CD4-positive, alpha-beta T cell treated with Interleukin-4 for 4 hours (primary cell): ENCODE measurements around the gene FOXC1.
A peak's percentile ranks its signal among the peaks of the same experiment; 100 is the strongest.

Source experiments
- DNase-seq: peaks from one replicate; pipeline ENCODE4 v3.0.0-alpha.2; 2020

The FOXC1 gene

DNA sequence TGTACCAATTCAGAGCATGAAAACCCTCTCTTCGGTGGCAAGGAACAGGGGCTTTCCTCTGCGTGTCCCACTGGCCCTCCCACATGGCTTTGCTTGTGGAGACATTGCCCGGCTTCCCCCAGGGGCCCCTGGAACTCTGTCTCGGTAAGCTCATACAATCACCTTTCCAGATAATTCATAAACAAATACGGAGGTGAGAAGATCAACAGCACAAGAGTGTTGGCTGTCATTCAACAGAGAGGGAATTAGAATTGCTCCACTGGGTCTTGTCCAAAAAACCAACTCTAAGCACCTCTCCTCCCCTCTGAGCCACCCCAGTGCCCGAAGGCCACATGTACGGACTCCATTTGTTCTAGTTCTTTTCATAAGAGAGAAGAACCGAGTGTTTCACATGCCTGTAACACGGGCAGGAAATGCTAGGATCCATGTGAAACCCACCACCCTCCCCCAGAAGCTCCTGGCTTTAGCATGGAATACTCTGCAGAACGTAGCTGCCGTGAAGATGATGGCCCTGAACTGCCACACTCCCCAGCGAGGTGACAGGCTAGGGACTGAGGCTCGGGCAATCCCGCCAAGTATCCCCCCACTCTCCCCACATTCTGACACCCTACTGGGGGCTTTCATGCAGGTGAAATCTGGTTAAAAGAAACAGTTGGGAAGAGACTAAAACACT lies 24.6 kb upstream of the FOXC1 start:
- no peak for DNase-seq

DNA sequence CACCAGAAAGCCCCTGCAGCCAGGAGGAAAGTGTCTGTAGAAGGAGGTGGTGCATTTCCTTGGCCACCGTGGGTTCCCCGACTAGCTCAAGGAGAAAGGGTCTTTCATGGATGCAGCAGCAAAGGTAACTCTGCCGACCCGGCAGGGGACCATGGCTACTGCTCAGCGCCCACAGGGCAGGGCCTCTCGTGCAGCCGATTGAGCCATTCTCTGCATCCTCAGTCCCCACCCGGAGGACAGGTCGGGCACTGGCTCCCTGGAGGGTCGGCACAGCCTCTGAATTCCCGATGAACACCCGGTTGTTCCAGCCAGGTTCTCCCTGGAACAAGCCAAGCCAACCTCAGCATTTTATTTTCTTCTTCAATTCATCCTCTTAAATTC lies 24.1 kb upstream of the FOXC1 start:
- no peak for DNase-seq

DNA sequence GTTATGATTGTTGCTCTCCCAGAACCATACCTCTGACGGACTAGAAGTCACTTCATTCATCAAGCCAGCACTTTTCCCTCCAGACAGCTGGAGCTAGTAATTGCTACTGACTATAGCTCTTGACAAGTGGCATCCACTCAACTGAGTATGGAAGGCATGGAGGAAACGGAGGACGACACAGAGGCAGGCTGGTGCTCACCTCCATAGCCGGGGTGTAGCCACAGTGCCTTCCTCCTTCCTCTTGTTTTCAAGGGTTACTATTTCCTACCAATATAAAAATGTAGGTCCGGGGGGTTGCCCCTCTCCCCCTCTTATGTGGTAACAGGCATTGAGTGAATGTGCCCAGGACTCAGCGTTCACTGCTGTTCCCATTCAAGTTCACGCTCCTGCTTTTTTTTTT lies 23.5 kb upstream of the FOXC1 start:
- no peak for DNase-seq

DNA sequence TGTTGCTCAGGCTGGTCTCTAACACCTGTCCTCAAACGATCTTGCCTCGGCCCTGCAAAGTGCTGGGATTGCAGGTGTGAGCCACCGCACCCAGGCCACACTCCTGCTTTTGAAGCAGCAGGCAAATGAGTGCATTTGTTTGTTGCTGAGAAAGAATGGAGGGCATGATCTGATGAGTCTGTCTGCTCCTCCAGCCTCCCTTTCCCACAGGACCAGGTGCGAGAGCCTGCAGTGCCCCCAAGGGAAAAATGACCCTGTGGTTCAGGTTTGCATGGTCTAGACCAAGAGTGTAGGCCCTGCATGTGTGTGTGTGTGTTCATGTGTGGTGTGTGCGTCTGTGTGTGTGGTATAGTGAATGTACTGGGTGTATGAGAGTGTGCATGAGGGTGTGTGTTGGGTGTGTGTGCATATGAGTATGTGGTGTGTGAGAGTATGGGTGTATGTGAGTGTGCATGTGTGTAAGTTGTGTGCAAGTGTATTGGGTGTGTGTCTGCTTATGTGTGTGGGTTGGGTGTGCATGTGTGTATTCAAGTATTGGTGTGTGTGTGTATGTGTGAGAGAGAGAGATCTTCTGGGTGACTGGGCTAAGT lies 22.8 kb upstream of the FOXC1 start:
- DNase-seq, result no peak

DNA sequence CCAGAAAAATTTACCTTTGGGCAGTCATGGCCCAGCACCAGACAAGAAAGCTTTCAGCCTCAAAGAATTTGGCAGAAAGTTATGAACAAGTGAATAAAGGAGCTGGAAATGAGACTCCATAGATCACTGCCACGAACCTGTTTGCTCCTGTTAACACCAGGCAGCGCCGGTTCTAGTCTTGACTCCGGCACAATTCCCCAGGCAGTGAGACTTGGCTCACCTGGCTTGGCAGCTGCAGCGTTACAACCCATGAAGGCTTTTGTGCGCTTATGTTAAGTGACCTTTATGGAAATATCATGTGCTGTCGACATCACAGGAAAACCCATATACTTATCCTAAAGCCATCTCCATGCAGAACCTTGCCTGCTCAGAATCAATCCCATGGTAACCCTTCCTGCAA lies 22.2 kb upstream of the FOXC1 start:
- DNase-seq, result no peak

DNA sequence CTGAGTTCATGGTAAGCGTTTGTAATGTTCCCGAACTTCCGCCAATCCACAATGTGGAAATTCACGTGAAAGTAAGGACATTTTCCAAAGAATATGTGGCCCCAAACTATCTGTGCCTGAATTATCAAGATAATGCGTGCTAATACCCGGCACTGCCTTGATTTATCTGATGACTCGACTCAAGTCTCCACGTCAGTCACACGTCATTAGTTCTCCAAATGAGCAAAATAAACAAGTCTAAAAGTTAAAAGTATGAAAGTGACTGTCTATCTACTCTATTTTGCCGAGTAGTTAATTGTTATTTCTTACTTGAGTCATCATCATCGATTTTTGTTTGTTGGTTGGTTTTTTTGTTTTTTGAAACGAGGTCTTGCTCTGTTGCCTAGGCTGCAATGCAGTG lies 21.7 kb upstream of the FOXC1 start:
- DNase-seq, result no peak

DNA sequence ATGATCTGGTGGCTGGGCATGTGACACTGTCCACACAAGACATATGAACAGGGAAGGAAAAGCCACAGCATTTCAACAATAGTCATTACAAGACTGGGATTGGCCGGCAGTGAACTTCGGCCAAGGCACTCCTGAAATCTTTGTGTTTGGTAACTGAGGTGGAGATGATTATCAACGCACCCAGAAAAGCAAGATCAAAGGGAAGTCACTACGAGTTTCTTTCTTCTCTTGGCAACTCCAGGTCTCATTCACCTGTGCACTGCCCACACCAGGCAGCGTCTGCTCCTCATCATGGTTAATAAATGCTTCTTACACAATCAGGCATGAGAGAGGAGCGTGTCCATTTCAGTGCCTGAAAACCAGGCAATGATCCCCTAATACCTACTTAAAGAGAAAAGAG lies 20.5 kb upstream of the FOXC1 start:
- DNase-seq, result no peak

DNA sequence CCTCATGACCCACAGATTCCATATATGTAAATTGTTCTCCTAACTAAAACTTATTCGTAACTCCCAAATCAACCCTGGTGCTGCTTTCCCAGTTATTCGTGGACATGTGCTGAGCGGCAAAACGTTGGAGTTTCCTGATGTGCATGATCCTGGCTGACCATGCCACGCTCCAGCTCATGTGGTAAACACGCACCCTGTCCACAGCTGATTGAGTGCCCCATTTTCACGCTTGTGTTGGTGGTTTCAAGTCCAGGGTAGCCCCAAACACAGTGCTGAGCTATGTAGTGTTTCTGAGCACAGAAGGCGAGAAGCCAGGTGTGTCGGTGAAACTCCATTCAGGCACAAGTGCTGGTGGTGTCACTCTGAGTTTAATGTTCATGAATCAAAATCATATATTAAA lies 19.1 kb upstream of the FOXC1 start:
- DNase-seq, result no peak

DNA sequence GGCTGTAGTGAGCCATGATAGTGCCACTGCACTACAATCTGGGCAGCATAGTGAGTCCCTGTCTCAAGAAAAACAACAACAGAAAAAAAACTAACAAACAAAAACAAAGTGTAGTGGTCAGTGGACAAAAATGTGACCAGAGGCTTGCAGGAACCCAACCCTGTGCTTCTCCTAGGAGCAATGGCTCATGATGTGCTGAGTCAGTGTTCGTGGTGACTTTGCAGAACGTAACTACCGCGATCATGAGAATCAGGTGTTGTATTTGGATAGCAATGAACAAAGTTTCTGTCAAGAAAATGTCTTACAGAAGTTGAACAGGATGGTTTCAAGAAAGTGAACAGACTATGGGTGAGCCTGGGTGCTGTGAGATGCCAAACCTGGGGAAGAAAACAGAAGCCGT lies 18.5 kb upstream of the FOXC1 start:
- no peak for DNase-seq

DNA sequence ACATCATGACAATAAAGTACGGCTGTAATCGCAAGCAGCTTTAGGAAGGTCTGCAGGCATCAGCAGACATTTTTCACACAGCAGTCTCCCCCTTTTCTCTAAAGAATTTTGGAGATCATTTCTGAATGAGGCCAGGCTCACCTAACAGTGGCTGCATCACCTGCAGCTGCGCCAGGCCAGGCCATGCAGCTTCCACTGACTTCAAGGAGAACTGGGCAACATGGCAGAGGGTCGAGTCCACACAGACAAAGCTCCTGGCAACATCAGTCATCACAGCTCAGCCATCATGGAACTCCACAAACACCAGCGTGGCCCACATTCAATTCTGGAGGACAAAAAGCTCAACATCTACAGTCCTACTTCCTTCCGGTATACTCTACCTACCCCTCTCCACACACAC lies 17.8 kb upstream of the FOXC1 start:
- DNase-seq, result no peak

DNA sequence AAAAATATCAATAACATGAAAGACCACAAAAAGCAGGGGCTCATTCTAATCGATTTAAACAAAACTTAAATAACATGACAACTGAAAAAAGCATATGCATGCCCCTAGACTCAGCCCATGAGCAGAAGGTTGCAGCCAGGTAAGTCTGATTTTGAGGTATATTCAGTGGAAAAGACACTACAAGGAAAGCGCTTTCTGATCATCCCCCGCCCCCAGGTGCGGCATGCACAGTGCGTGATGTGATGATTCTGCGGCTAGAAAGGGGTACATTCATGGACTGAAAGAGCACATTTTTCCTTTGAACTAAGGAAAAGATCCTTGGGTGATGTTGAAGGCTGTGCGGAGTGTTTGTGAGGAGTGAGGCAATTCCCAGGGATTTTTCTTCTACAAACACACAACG lies 16.9 kb upstream of the FOXC1 start:
- DNase-seq, result no peak

DNA sequence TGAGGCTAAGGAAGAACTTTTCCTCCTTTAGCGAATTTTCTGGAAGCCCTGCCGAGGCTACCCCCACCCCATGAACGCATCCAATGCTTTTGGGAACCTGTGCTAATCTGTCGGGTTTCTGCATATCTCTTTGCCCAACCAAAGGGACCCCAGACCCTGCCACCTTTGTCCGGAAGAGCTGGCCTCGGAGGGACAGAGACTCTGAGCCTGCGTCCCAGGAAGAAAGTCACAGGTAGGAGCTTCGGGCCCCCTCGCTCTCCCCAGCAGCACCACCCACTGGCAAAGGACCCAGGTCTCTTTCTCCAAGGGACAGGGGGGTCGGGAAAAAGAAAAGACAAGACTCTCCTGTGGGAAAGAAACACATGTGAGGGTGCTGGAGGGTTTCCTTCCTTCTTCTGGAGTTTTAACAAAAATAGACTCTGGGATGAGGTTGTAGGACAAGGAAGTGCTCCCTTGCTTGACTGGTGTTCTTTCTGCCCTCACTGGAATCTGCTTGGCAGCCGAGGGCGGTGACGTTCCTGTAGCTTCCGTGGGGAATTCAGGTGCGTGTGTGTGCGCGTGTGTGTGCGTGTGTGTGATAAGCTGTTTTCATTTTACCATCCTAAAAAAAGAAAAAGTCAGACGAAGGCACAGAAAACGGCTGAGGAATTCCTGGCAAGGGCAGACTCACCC lies 16.3 kb upstream of the FOXC1 start:
- DNase-seq, result no peak

DNA sequence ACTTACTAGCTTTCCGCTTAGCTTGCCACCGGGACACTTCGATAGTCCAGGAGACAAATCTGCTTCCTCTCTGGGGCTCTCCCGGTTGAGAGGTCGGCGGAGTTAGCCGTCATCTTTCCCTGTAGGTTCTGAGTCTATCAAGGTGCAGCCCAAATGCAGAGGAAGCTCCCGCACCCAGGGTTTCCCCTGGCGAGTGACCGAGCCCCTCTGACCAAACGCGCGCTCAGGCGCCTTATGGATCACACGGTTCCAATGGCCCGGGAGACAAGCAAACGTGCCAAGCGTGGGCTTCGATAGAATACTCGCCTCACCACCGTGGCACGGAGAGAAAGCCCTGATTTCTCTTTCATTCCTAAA lies 15.8 kb upstream of the FOXC1 start:
- DNase-seq, result no peak

DNA sequence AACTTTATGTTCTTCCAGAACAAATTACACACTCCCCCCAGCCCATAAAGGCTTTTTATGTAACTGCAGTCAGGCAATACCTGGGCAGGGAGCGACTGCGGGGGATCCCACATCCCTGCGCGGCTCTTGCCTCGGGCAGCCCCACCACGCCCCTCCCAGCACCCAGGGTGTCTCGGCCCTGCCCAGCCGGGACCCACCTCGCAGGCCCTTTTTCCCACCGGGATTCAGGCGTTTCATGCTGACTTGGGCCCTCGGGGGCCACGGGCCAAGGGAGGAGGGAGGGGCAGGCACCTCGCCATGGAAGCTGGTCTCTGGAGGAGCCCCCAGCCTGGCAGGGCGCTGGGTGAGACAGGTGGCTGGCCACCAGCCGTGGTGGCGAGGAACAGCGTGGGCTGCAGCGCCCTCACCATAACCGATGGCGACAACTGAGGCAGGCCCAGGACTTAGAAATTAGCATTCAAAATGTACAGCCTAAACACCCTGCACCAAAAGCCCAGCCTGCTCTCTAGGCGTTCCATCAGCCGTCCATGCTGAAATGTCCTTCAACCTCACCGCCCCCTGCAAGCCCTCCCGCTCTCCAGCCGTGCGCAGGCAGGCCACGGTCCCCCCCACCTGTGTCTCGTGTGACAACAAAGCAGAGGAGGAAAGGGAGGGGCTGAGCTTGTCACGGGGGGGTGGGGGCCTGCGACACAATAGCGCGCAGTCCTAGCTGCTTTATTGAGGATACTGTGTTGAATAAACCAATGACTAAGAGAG lies 15.1 kb upstream of the FOXC1 start:
- DNase-seq, result no peak

DNA sequence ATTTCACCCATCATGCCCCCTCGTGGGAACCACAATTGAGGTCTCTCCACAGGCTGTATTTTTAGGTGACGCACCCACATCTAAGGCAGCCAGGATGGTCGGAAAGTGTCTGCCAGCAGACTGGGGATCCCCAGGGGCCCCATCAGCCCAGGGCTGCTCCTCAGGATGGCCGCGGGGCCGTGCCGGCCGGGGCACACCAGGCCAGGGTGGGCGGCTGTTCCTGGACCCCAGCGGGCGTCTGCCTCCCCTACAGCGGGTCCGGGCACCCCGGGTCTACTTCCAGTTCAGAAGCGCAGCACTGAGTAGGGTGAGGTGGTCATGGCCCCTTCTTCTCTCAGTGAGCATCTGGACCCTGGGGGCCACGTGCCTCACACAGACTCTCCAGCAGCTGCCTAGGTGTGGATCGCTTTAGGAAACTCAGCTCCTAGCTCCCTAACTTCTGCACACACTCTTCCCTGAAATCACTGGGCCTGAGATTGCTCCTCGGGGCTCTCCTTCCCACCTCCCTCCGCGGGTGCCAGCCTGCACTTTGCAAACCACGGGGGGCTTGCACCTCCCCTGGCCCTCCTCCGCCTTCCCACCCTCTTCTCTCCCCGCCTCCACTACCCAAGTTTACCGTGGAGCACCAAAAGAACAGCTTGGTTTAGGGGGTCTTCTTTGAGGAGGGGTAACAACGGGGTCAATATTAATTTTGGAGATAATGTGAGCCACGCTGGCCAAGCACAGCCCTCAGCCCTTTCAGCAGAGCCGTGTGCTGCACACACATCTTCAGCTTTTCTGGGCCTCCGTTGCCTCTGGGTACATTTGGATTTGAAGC lies 14.2 kb upstream of the FOXC1 start:
- DNase-seq, result no peak

DNA sequence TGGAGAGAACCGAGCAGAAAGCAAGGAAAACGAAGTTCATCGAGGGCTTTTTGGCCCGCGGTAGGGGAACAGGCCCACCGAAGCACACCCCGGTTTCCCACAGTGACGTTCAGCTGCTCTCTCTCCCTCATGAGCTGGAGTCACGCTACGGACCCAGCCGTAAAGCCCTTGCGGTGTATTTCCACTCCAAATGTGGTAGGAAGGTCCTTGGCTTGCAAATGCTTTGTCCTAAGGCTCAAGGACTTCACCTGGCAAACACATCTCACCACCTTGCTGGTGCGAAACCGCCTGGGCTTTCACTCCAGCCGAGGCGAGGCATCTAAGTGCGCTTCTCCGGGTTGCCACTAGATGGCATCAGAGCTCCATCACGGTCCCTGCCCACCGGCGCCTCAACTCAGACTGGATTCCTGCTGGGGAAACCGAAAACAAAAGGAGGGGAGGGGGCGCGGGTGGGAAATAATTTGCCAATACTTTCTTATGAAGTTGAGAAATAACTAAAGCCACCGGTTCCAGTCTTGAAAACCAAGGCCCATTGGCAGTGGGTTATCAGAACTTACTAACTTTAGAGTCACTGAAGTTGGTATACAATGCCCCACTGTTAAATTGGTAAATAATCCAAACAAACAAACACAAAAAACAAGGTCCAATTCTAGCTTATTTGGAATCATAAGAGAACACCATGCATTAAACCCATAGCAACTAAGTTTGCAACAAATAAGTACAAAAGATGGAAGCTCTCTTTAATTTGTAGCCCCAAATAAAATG lies 13.4 kb upstream of the FOXC1 start:
- DNase-seq, result peak; percentile 53

DNA sequence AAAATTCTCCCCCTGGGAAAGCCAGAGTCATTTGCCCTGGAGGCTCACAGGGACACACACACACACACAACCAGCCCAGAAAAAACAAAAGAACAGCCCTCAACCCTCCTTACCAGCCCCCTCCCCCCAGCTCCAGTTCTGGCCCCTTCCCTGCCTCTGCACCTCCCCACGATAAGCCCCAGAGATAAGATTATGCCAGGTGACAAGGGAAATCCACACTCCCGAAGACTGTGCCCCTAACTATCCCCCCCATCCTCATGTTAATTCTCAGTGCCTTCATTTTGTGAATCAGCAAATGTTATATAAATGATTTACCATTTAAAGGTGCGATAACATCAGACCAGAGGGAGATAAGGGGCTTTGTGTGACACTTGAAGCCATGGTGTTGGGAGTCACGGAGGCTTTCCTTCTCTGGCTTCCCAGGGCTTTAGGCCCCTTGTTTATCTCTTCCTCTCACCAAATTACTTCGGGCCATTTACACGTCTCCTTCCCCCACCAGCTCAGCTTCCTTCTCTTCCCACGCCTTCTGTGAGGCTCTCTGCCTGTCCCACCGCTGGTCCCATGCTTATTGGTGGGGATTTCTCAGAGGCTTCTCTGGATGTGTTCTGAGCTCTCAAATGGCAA lies 12.5 kb upstream of the FOXC1 start:
- DNase-seq, result no peak

DNA sequence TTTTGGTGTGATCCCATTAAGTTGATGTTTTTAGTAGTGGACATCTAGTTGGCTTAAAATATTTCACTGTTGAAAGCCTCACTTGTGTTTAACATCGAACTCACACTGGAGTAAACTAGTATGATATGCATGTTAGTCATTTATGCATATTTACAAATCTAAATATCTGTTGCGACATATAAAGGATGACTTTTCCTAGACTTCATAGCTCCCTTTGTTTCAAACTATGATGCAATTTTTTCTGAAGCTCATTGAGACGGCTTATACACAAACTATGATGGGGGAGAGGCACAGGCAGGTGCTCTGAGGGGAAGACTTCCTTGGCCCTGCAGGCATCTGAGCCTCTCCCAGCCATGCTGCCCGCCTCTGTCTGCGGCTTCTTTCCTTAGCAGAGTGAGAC lies 11.8 kb upstream of the FOXC1 start:
- no peak for DNase-seq

DNA sequence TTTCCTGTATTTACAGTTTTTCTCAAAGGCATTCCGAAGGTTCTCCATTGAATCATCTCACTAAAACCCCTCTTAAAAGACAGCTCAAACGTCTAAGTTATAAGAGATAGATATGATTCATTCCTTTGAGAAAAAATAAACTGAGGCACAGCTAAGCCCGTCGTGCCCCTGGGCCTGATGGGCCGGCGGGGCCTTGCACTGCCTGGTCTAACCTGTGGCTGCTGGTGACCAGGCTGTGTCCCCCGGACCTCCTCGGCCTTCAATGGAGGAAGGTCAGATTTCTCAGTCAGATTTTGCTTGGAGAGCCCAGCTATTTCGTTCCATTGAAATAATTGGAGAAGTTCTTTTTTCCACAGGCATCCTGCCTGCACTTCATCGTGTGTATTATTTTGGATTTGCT lies 11.3 kb upstream of the FOXC1 start:
- DNase-seq, result no peak

DNA sequence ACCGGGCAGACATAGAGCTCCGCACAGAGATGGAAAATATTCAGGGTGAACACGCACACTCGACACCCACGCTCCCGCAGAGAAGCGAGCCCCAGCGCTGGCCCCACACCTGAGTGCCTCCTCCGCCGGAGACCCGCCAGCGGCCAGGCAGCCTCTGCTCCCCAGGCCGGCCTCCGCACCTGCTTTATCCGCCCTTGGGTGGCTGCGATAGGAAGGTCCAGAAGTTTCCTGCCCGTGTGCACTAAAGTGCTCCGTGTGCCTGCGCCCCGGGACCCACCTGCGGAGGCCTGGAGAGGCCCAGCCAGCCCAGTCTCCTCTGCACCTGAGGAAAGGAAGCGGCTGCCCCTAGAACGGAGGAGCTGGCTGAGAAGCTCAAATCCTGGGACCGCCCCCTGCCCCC lies 10.8 kb upstream of the FOXC1 start:
- DNase-seq, result no peak

DNA sequence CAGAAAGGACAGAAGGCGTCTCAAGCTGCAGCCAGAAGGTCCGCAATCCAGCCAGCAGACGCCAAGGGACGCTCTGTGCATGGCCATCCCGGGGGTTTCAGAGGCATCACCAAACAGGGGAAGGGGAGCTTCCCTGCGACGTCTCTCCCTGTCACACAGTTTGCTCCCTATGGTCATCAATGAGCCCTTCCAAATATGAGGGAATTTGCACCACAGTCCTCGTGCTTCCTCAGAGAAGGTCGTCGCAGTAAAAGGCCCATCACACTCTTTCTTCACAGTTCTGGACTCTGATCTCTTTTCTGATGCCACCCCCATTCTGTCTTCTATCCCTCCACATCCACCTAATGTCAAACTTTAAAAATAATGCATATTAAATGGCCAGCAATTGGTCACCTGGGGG lies 10.2 kb upstream of the FOXC1 start:
- no peak for DNase-seq
